ENCODE measurements around the gene PPIB.

The PPIB gene

DNA sequence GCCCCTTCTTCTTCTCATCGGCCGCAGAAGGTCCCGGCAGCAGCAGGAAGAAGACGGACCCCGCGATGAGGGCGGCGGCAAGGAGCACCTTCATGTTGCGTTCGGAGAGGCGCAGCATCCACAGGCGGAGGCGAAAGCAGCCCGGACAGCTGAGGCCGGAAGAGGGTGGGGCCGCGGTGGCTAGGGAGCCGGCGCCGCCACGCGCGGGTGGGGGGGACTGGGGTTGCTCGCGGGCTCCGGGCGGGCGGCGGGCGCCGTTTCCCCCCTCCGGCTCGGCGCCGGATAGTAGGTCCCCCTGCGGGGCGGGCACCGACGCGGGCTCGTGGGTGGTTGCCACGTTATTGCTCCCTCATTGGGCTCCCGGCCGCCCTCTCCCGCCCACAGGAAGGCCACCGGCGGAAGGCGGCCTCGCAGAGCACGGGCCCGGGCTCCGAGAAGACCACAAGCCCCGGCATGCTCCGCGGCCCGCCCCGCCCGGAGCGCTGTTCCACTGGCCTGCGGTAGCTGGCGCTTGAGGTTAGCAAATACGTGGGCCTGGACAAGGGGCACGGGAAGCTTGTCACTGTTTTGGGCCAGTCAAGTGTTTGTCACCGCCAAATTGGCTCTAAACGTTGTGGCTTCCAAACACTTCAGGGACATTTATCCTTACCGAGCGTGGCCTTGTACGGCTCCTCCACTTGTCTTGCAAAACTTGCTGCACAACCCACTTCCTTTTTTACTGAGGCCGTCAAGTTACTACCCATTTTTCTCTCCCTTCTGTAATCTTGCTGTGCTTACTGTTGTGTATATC, at the start of gene PPIB:
PPIB (minus strand) TSS at position 154 of the 790 bp plus-strand sequence; CDS start at position 118, 36 bp downstream.
- peak; percentile 97 for DNase-seq (ENCODE audit: low spot score)

DNA sequence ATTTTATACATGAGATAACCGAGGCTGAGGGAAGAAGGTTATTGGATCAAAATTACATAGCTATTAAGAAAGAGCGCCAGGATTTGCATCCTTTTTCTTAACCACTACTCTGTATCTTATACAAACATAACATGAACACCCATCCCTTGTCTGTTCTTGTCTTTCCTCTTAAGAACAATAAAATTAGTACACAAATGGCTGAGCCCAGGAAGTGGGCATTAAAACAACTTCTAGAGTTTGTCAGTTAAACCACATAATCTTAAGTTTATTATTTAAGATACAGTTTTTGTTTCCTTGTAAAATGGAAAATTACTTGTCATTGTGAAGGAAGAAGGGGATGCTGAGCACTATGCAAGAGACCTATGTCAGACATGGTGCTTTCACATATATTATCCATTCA, 48.9 kb upstream of the PPIB start:
- DNase-seq (ENCODE audit: low spot score), result no peak

DNA sequence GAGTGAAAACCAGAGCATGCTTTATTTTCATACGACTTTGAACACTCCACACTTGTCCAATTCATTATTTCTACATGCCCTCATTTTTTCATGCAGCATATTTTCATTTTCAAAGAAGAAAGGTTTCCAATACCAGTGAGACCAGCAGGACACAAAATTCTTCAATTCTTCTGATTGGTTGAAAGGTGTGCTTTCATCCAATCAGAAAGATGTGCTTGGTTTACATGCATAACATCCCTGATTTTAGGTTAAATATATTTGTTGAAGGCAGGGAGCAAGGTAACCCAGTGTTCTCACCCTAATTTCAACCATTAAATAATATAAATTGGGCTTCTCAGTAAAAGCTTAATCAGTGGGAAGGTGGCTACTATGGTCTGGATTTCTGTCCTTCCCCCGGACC, 47.5 kb upstream of the PPIB start:
- no peak for DNase-seq (ENCODE audit: low spot score)

DNA sequence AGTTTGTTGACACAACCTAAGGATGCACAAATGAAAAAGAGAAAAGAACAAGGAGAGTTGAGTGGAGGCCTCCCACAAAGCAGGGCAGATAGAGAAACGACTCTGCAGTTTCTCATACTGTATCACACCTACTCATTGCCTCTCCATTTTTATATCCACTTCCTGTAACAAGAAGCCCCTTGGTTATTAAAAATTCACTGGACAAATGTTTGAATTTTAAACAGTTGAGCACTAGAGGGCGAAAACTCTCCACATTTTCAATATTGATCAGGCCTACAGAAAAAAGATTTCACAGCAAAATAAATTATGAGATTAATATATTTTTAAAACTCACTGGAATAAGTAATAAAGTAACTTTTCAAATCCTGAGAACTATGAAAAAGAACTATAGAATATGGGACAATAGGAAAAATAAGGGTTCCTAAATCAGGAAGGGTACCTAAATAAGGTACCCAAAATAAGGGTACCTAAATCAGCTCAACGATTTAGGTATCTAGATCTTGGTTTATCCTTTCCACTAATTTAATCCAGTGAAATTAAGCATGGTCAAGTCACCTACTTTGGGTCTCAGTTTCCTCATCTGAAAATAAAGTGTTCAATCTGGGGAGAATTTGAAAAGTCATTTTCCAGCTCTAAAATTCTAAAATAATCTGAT, 47.0 kb upstream of the PPIB start:
- no peak for DNase-seq (ENCODE audit: low spot score)

DNA sequence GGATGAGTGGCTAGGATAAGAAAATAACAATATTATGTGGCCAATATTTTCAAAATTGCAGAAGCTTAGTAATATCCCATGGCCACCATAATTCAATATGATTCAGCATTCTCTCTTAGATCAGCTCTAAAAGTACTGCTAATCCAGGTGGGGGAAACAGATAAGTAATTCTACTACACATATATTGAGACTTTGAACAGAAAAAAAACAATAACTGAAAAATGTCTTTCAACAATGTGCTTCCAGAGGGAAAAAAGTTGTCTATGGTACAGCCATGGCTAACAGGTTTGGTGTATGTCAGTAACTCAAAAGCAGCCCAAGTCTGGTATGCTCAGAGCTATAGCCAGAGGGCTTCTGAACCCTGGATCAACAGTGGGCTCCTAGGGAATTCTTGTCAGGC, 42.4 kb upstream of the PPIB start:
- no peak for DNase-seq (ENCODE audit: low spot score)

DNA sequence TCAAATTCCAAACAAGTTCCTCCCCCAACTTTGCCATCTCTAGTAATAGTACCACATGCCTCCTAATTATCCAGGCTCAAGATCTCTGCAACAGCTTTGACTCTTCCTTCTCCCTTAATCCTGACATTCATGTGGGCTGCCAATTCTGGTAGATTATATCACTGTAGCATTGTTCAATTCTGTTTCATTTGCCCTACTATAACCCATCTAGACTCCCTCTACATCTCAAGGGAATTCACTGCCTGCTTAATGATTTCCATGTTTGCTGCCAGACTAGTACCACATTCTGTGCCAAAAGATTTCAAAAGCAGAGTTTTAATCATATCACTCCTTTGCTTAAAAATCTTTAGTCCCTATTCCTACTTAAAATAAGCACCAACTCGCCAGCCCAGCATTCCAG, 34.6 kb upstream of the PPIB start:
- DNase-seq (ENCODE audit: low spot score), result peak; percentile 57

DNA sequence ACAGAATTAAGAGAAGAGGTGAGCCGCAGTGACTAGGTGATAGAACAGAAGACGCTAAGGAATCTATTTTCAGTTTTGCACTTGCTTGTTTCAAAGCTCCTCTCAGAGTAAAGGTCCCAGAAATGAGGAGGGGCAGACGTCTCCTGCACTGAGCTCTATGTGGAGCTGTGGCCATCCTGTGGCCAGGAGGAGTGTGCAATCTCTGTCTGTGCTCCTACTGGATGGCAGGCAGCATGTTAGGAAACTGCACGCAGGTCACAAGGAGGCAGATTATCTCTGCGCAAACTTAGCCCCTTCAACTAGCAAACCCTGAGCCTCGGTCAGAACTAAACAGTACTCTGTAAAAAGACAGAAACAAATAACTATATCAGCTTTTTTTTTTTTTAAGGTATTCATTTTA, 31.1 kb upstream of the PPIB start:
- no peak for DNase-seq (ENCODE audit: low spot score)

DNA sequence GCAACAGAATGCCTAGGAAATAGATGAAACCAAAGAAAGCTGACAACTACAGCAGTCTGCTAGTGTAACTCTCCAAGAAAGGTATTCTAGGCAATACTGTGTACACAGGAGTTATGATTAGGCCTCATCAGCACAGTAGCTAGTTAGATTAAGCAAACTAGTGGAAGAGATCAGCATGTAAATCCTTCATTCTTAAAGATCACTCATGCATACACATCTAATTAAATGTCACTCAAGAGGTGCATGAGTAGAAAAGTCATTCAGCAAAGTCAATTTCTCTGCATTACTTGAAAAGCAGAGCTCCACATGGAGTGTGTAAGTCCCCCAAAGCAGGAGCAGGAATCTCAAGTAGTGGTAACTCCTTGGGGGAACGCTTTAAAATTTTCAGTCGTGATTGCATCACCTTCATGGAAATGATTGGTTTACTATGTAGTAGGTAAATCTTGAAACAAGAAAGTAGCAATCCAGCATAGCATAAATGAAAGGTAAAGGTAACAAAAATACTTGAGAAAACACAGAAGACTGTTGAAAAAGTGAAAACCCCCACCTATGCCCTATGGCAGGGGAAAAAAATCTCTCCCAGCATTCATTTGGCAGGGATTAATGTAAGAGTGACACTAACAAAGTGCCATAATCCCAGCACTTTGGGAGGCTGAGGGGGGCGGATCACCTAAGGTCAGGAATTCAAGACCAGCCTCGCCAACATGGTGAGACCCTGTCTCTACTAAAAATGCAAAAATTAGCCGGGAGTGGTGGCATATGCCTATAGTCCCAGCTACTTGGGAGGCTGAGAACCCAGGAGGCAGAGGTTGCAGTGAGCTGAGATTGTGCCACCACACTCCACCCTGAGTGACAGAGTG, 29.4 kb upstream of the PPIB start:
- no peak for DNase-seq (ENCODE audit: low spot score)

DNA sequence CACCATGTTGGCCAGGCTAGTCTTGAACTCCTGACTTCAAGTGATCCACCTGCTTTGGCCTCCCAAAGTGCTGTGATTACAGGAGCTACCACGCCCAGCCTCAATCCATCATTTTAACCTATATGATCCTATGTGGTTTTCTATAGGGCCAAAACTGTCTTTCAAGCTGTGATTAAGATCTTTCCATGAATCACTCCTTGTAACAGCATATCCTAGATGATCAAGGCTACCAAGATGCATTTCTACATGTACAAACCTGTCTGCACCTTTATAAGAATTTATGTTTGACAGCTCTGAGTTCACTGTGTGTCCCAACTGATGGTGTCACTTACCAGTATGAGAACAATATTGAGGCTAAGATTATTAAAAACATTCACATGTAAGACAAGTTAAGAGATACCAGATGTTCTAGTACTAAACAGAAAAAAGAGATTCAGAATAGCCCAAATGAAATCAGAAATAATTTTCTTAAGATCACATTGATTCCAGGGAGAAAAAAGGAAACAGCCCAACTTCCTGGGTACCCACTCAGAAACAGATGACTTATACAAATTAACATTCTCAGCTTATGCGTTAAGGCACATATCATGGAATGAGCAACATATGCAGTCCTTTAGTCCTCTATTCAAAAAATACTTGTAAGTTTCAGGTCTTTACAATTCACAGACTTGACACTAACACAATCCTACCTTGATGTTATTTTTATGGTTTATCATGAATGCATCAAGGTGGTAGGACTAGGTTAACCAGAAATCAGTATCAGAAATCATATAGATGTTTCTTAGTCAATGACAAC, 24.8 kb upstream of the PPIB start:
- no peak for DNase-seq (ENCODE audit: low spot score)

DNA sequence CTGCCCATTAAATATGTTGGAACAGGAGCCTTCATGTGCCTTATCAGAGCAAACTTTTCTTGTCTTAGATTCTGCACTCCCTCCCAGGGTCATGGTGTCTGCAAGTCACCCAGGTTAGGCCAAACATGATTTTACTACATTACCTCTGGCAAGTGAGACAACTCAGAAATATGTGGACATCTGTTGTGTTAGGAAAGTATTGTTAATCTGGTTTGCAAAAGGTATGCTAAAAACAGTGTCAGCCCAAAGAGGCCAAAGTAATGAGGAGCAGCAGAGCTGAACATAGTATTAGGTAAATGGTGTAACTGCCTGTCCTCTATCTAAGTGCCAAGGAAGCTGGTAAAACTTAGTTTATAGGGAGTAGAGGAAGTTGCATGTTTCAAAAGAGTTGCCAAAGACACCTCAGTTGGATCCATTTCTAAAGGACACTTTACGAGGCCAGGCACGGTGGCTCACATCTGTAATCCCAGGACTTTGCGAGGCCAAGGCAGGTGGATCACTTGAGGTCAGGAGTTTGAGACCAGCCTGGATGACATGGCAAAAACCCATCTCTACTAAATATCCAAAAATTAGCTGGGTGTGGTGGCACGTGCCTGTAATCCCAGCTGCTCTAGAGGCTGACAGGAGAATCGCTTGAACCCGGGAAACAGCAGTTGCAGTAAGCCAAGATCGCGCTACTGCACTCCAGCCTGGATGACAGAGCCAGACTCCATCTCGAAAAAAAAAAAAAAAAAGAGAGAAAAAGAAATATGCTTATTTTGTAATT, 22.5 kb upstream of the PPIB start:
- DNase-seq (ENCODE audit: low spot score), result no peak

DNA sequence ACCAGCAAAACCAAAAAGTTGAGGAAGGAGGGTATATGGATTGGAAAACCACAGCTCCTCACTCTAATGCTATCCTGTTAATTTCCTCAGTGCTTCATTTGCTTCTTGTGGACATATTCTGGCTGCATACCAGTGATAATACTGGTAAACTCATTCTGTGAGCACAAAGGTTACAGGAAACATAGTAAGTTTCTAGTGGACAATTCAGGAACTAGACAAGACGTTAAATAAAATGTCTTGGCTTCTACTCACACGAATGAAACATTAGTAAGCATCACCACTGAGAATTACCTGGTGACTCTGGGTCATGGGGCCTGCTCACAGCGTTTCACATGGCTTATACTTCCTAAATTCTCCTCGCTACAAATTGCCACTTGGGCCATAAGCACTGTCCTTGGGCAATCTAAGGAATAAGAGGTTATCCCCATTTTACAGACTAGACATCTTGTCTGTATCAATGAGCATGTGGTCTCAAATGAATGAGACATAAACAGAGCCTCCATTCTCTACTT, 20.1 kb upstream of the PPIB start:
- no peak for DNase-seq (ENCODE audit: low spot score)

DNA sequence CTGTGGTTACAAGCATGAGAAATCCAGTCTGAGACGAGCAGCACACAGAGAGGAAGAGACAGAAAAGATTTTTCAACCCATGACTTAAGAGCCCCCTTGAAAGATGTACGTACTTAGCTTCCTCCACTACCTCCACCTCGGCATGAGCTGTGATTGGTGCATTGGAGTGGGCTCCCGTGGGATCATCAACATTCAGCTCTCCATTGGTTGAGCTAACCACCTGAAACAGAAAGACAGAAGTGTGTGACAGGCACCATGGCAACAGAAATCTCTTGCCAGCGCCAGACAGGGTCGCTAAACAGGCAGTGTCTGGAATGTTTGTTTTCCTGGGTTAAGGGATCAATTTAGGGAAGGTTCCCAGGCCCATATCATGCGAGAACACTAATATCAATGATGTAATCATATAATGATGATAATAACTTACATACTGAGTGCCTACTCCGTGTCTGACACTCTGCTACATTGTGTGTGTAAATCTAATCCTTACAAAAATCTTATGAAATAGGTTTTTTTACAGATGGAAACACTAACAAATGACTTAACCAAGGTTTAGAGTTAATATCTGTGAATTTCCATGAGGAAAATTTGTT, 17.5 kb upstream of the PPIB start:
- peak; percentile 42 for DNase-seq (ENCODE audit: low spot score)

DNA sequence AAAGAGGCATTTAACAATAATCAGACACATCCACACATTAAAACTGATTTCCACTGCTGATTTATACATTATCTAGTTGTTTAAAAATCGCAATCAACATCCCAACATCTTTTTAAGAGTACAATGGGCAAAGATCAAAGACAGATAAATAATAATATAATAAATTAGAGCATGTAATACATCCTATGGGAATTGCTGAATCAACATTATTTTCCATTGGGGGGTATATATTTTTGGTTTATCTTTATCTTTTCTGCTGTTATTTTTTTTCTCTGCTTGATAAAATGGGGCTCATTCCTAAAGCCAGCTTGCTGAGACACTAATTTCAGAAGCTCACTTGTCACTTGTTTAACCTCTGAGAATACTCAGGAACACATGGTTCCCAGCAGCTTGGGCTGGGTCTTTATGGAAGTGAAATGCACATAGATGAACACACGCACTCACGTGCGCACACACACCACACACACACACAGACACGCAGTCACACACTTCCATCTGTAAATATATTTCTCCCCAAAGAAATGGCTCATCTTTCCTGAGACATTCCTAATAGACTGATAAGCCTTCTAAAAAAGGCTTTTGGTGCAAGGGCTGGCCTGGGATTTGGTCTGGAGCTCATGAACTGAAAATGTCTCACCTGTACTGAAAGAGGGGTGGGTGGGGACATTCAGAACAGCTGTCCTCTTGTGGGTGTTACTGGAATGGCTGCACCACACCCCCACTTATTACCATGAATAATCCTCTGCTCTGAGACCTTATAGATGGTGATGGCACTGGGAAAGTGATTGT, 3.5 kb upstream of the PPIB start:
- no peak for DNase-seq (ENCODE audit: low spot score)

DNA sequence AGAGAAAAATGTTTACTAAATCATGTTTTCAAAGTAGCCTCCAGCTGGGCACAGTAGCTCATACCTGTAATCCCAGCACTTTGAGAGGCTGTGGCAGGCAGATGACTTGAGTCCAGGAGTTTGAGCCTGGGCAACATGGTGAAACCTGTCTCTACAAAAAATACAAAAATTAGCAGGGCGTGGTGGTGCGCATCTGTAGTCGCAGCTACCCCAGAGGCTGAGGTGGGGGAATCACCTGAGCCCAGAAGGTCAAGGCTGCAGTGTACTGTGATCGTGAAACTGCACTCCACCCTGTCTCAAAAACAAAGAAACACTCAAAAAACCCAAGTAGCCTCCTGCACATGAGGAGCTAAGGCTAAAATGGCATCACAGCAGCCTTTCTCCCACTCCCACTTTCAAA, 1.6 kb upstream of the PPIB start:
- DNase-seq (ENCODE audit: low spot score), result no peak

DNA sequence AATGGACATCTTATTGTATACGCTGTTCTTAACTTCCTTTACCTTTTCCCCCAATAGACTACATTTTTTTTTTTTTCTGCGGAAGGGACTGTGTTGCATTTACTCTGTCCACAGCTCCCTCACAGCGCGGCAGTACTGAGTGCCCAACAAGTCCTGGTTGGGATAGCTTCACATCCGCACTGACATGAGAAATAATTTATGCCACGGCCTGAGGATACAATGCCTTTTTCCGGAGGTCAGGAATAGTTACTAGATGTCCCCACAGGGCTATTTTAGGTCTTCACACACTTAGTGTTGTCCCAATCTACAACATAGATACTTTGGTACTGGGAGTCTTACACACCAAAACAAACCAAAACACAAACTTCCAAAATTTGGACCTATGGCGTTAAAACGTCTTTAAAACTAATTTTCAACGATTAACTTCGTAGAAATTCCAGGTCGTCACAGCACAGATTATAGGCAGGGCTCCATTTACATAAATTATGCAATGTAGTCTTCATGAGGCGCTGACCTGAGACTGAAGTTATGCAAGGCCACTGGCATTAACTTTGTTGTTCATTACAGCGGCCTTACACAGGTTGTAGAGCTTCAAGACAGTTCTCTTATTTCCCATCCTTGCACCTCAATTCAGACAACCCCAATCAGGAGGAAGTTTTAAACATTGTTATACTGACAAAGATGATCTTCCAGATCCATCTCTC, 989 bp upstream of the PPIB start:
- no peak for DNase-seq (ENCODE audit: low spot score)

DNA sequence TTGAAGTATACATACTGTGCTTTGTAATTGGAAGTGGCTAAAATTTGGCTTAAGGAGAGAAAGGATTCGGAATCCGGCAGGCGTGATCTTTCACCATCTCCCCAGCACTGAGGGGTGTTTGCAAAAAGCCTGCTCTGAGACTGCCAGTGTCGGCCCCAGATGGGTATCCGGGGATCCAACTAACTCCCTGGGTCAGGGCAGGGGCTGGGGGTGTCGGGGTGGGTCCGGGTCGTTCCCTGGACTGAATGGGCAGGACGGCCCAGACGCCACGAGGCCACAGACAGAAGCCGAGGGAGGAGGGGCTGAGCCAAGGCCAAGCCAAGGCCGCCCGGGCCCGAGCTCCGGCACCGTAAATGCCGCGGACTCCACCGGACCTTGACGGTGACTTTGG, 349 bp downstream of the PPIB start:
- no peak for DNase-seq (ENCODE audit: low spot score)

DNA sequence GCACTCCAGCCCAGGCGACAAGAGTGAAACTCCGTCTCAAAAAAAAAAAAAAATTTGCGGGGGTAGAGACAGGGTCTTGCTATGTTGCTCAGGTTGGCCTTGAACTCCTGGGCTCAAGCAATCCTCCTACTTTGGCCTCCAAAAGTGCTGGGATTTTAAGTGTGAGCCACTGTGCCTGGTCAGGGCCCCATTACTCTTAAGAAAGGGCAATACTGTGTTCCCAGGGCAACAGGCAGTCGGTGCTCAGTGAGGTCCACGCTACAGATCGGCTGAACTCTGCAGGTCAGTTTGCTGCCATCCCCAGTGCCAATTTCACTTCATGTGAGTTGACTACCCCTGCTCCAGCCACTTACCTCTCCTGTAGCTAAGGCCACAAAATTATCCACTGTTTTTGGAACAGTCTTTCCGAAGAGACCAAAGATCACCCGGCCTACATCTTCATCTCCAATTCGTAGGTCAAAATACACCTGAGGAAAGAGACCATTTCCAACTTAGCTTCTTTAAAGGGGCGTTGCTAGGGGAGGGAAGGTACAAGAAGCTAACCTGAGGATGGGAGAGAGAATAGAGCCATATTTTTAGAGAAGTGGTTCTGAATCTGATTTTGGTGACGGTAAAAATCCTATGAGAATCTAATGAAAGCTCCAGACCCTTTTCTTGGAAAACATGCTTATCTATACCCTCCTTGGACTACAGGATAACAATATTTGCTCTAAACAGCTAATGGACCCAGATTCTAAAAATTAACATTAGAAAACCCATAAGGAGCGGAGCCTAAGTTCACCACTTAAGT, 939 bp downstream of the PPIB start:
- DNase-seq (ENCODE audit: low spot score), result no peak

DNA sequence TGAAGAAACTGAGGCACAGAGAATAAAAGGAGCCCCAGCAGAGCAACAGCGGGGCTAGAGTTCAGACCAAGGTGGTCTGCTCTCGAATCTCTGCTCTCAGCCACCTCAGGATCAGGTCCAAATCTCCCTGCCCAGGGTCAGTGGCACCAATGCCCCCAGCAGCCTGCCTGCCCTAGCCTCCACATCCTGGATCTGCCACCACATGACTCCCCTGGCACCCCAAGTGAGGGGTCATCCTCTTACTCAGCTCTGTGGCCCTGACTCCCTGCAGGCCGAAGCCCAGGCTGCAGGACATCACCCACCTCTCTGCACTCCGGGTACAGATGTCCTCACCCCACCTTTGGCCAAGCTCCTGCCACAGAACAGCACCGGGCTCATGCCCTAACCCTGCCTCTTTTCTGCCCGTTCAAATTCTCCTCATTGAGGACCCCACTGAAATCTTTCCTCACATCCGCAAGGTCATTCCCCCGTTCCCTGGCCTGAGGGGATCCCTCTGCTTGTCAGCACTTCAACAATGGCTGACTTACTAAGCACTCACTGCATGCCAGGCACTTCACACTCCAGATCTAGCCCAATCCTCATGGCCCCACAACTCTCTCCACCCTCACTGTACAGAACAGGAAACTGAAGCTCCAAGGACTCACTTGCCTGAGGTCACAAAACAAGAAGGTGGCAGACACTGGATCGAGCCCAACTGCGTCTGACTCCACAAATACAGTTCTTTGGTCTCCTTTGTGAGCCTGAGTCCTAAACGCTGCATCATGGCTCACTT, 4.3 kb downstream of the PPIB start:
- DNase-seq (ENCODE audit: low spot score), result no peak
